Activated CD8-positive, alpha-beta T cell treated with anti-CD3 and anti-CD28 coated beads for 36 hours (primary cell): ENCODE measurements around the gene ZNF416. TPM values are rescaled to one million over a fixed set of nuclear protein-coding genes. Genes with fewer than 3 reads are reported as not detected.

ENCODE experiments used
- ATAC-seq: fragments of 200-7000 bp; cut with Tn5 transposase; one replicate; pipeline ENCODE4 v1.10.0; 2021; ENCODE audit warnings: mild to moderate bottlenecking, moderate library complexity
- CTCF ChIA-PET: fragments of 350-600 bp; sonication (Branson Sonifier 250); formaldehyde crosslinking; loops from one replicate; lab custom pipeline; 2021; ENCODE audit warnings: antibody characterized with exemption; lab: Charles Lee
- POLR2A ChIA-PET: fragments of 350-600 bp; sonication (Branson Sonifier 250); formaldehyde crosslinking; loops from one replicate; lab custom pipeline; 2021; ENCODE audit warnings: antibody characterized with exemption; lab: Charles Lee
- DNase-seq: peaks from one replicate; pipeline ENCODE4 v3.0.0-alpha.2; 2020
- H3K27ac Mint-ChIP-seq: one replicate; pipeline ENCODE4 v1.8.0; 2021; ENCODE audit warnings: mild to moderate bottlenecking, mixed read lengths
- H3K27me3 Mint-ChIP-seq: one replicate; pipeline ENCODE4 v1.8.0; 2021; ENCODE audit warnings: mixed read lengths
- H3K36me3 Mint-ChIP-seq: one replicate; pipeline ENCODE4 v1.8.0; 2021; ENCODE audit warnings: low read depth, mixed read lengths
- H3K4me1 Mint-ChIP-seq: one replicate; pipeline ENCODE4 v1.8.0; 2021; ENCODE audit warnings: low read depth, mixed read lengths
- H3K4me3 Mint-ChIP-seq: one replicate; pipeline ENCODE4 v1.8.0; 2021; ENCODE audit warnings: mild to moderate bottlenecking, moderate library complexity, mixed read lengths
- H3K9me3 Mint-ChIP-seq: one replicate; pipeline ENCODE4 v1.8.0; 2021; ENCODE audit warnings: mixed read lengths
- CTCF ChIP-seq: fragments of 200-600 bp; IDR thresholded peaks from one replicate; pipeline ENCODE4 v1.8.0; 2022; ENCODE audit warnings: antibody characterized with exemption, mild to moderate bottlenecking
- intact Hi-C: fragments of 100-400 bp; cut with micrococcal nuclease; formaldehyde crosslinking; loops from one replicate; pipeline ENCODE4 v1.10.0; 2022
- total RNA-seq, 2 experiments: library from RNA; stranded (reverse); gene quantifications; one replicate each; pipeline ENCODE4 v1.2.3, GENCODE V29; 2021

The ZNF416 gene
- total RNA-seq, 2 experiments from 2014 or later: 2.5 to 3.2 TPM

GRCh38 chr19:57572415-57572947 is 6.2 kb downstream of the ZNF416 start:
- POLR2A ChIA-PET: no interaction called here
- intact Hi-C loops: no loop called here
- ATAC-seq: no peak

GRCh38 chr19:57570707-57571106 is 8.0 kb downstream of the ZNF416 start:
- H3K36me3 Mint-ChIP-seq: peaks cover 56% of the 10 kb centered on the region
- intact Hi-C loops: no loop called here
- POLR2A ChIA-PET: no interaction called here

More at GRCh38 chr19:57572415-57572947, 6.2 kb downstream of the ZNF416 start:
- no peak overlapping the region for H3K4me3 Mint-ChIP-seq
- no peak for DNase-seq
- TF ChIP-seq CTCF: no peak
- H3K9me3 Mint-ChIP-seq: peaks cover 85% of the 10 kb centered on the region
- CTCF ChIA-PET: no interaction called here
- H3K36me3 Mint-ChIP-seq: peaks cover 70% of the 10 kb centered on the region
- no peak overlapping the region for H3K27ac Mint-ChIP-seq
- H3K27me3 Mint-ChIP-seq: no peaks in the 10 kb centered on the region
- peaks cover 5% of the 10 kb centered on the region for H3K4me1 Mint-ChIP-seq

GRCh38 chr19:57566396-57567265 is 12.1 kb downstream of the ZNF416 start:
- DNase-seq: peak; percentile 23
- Mint-ChIP-seq H3K4me3 (no peak overlapping the region), H3K4me1 (no peaks in the 10 kb centered on the region), H3K9me3 (peaks cover 69% of the 10 kb centered on the region), H3K27me3 (no peaks in the 10 kb centered on the region), H3K27ac (no peak overlapping the region), H3K36me3 (peaks cover 33% of the 10 kb centered on the region)
- intact Hi-C loops: no loop called here
- POLR2A ChIA-PET: interaction anchor here (0.6 kb wide), 1 partner anchor 86 kb away, joined by 3 read pairs; no protein-coding TSS in a partner anchor
- TF ChIP-seq CTCF: no peak
- no peak for ATAC-seq
- CTCF ChIA-PET: no interaction called here

More at GRCh38 chr19:57570707-57571106, 8.0 kb downstream of the ZNF416 start:
- Mint-ChIP-seq H3K9me3 (peaks cover 86% of the 10 kb centered on the region), H3K4me1 (no peaks in the 10 kb centered on the region), H3K27ac (no peak overlapping the region), H3K4me3 (no peak overlapping the region), H3K27me3 (no peaks in the 10 kb centered on the region)
- no peak for TF ChIP-seq CTCF
- no peak for ATAC-seq
- DNase-seq: no peak
- CTCF ChIA-PET: no interaction called here

GRCh38 chr19:57563547-57563946 is 15.2 kb downstream of the ZNF416 start:
- Mint-ChIP-seq H3K27me3 (no peaks in the 10 kb centered on the region), H3K27ac (no peak overlapping the region), H3K9me3 (peaks cover 64% of the 10 kb centered on the region), H3K4me3 (no peak overlapping the region), H3K4me1 (peaks cover 13% of the 10 kb centered on the region), H3K36me3 (peaks cover 30% of the 10 kb centered on the region)
- ChIA-PET CTCF (no interaction called here), POLR2A (no interaction called here)
- TF ChIP-seq CTCF: no peak
- DNase-seq: no peak
- ATAC-seq: no peak
- intact Hi-C loops: no loop called here

GRCh38 chr19:57560049-57560491 is 18.6 kb downstream of the ZNF416 start:
- ChIA-PET POLR2A (interaction anchor here (0.7 to 1.0 kb wide), 2 partner anchors 9 to 149 kb away, joined by 3 read pairs; partner anchors contain the start of gene ZNF17), CTCF (no interaction called here)
- no peak for TF ChIP-seq CTCF
- DNase-seq (no peak), ATAC-seq (peak; percentile 6)
- intact Hi-C loops: no loop called here
- Mint-ChIP-seq H3K27ac (peak overlapping the region; percentile 85), H3K27me3 (no peaks in the 10 kb centered on the region), H3K4me3 (peak overlapping the region; percentile 86), H3K4me1 (peaks cover 26% of the 10 kb centered on the region), H3K9me3 (peaks cover 37% of the 10 kb centered on the region), H3K36me3 (peaks cover 49% of the 10 kb centered on the region)
